Stimulated activated CD4-positive, alpha-beta T cell treated with anti-CD3 and anti-CD28 coated beads, Interleukin-15, amount 100 ng/mL, for 1 hour (primary cell): Measurements from ENCODE around the gene SOCS2.

ENCODE experiments used
- DNase-seq, 2 donors: peaks; one replicate each; pipeline ENCODE4 v3.0.0-alpha.2; 2020; ENCODE audit warnings: low read depth in 1 of 2, low spot score in 1 of 2

Gene SOCS2

DNA sequence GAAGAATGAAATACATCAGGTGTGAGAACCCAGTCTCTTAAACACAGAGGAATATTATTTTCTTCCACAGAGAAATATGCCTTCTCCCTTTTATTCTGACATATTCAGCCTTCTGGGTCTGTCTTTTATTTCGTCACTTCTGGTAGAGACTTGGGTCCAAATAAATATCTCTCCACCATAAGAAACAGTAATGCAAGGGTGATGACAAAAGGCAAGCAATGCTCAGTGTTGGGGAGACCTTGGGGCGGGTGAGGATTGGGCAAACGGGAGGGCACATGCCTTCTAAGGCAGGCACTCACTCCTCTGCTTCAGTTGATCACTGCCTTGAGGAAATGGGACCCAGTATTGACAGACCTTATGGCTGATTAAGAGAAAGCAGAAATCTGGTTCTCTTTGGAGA lies 6.7 kb upstream of the SOCS2 start:
- DNase-seq: no peak

- no peak for DNase-seq
These were observed 5.3 kb upstream of the SOCS2 start for GRCh38 chr12:93567174-93567573.

DNA sequence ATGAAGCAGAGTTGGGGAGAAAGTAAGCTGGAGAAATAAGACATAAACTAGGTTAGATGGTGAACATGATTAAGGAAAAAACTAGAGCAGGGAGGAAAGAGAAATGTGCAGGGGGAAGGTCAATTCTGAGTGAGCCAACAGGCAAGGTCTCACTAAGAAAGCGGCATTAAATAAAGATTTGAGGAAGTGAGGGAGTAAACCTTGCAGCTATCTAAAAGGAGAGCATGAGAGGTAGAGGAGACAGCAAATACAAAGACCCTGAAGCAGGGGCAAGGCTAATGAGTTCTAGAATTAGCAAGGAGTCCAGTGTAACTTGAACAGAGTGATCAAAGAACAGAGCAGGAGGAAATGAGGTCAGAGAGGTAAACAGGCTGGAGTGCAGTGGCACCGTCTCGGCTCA lies 4.4 kb upstream of the SOCS2 start:
- no peak for DNase-seq

DNA sequence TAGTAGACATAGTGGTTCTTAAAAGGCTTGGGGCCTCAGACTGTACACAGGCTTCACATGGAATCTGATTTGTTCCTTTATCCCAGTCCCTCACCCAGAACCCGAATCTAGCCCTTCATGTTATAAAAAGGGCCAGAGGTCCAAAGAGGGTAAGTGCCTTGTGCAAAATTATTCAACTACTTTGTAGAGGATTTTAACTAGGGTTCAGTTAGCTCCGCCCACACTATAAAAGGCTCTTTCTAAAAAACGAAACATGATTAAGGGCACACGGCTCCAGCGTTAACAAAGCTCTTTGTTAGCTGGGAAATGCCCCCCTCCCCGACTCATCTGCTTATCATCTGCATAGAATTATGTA lies 3.2 kb upstream of the SOCS2 start:
- DNase-seq: no peak

DNA sequence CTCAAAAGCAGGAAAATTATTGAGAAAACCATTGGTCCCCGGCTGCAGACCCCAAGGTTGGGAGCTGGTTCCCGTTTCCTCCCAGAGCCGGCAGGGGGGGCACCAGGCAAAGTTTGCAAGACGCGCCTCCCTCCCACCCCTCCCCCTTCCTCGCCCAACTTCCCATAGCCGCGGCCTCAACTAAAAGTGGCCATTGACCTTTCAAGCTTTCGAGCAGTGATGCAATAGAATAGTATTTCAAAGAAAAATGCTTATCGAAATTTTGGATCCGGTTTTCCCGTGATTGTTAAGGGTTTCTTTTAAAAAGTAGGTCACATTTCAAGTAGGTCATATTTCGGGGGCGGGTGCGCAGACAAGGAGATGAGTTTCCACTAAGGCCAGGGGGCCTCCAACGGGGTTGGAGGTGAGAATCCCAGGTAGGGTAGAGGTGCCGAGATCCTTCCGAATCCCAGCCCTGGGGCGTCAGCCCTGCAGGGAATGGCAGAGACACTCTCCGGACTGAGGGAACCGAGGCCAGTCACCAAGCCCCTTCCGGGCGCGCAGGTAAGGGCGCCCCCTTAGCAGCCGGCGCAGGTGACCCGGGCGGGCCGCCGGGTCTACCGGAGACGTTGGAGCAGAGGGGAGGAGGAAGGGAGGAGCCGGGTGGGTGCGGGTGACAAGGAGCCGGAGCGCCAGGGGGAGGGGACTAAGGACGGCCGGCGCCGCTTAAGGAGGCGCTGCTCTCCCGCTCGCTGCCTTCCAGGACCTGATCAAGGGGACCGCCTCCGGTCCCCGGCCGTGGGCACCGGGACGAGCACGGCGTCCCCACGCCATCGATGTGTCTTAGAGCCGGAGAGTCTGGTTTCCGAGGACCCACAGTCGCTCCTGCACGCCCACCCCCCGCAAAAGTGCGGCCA lies 2.6 kb upstream of the SOCS2 start:
- DNase-seq: peak; percentile 62 to 63

DNA sequence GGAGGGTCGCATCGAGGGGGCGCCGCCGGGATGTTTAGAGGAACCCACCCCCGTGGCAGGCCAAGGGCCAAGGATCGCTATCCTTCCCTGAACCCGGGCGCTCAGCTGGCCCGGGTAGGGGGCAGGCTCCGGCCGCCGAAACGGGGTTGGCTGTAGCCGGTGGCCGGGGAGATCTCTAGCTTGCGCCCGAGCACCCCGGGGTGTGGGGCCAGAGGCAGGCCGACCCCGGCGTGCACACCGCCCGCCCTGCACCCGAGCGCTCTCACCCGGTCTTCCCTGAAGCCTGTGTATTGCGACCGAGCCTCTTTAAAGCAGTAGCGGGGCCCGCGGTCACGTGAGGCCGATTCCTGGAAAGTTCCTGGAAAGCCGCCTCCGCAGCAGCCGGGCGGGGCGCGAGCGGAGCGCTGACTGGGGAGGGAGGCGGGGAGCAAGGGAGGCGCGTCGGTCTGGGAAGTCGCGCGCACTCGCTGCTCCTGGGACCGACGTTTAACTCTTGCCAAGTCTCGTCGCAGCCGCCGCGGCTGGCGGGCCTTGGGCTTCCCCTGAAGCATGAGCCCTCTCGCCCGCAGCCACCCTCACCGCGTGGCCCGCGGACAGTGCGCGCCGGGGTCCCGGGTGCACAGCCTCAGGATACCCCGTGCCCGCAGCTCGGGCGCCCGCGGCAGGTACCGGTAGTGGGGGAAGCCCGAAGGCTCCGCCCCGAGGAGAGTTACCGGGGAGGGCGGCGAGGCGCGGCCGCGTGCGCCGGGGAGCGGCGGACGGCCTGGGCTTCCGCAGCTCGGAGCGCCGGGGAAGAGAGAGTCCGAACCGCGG lies 1.7 kb upstream of the SOCS2 start:
- peak; percentile 85 to 89 for DNase-seq

GRCh38 chr12:93571365-93571924 lies 1.0 kb upstream of the SOCS2 start:
- peak; percentile 48 to 58 for DNase-seq

- peak in 1 of 2 donors; percentile 37 for DNase-seq
These were observed 457 bp downstream of the SOCS2 start for GRCh38 chr12:93572712-93573551.

- DNase-seq: peak in 1 of 2 donors; percentile 8
These were observed 1.2 kb downstream of the SOCS2 start for GRCh38 chr12:93573552-93574223.

- DNase-seq: no peak
These were observed 4.7 kb downstream of the SOCS2 start for GRCh38 chr12:93577222-93577621.

- no peak for DNase-seq
These were observed 5.7 kb downstream of the SOCS2 start for GRCh38 chr12:93578221-93578620.

DNA sequence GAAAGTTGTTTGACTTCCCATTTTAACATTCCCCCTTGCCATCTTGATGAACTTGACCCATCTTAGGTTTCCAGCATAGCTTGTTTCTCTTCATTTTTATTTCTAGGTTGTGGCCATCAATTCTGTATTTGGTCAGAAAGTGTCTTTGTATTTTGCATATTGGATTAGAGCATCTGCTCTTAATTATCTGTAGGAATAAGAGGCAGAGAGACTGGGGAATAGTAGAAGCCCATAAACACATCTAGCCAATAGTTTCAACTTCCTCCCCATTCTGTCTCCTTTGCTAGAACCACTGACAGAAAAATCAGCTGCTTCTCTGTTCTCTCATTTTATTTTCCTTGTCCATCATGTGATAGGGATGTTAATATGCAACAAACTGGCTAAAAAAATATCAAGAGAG lies 8.2 kb downstream of the SOCS2 start:
- DNase-seq: no peak

DNA sequence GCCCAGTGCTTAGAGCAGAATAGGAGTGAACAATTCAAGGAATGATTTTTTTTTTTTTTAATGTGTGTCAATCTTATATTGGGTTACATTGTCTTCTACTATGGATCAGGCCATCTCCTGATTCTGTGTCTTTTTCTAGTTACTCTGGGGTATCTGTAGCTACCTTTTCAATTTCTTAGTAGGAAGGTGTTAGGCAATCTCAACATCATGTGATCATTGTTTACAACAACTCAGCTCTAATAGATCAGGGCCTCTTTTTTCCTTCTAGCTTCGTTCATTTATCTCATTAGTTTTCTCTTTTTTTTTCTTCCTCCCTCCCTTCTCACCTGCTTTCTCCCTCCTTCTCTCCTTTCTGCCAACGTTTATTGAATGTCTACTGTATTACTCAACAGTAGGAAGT lies 8.9 kb downstream of the SOCS2 start:
- no peak for DNase-seq

- DNase-seq: no peak
These were observed 9.9 kb downstream of the SOCS2 start for GRCh38 chr12:93582351-93582750.

GRCh38 chr12:93583627-93584392 lies 11.3 kb downstream of the SOCS2 start:
- DNase-seq: no peak

DNA sequence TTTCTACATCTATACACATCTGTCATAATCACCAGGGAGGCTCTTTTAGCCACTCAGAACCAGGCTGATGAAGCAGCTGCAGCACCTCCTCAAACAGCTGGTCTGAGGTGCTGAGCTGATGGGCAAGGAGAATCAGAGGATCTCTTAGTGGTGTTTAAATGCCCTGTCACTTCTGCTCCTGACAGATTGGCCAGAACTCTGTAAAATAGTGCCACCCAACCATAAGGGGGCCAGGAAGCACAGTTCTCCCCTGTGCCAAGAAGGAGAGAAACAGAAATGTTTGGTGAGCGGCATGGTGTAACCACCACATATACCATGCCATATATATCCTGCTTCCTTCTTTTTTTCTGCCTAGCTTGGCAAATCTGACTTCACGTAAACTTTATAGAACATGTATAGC lies 12.8 kb downstream of the SOCS2 start:
- no peak for DNase-seq

- DNase-seq: no peak
These were observed 15.1 kb downstream of the SOCS2 start for GRCh38 chr12:93587611-93588010.

GRCh38 chr12:93589081-93589480 lies 16.6 kb downstream of the SOCS2 start:
- DNase-seq: no peak

- no peak for DNase-seq
These were observed 18.8 kb downstream of the SOCS2 start for GRCh38 chr12:93591137-93591868.
